Mammary epithelial cell (primary cell): ENCODE results near the gene SSB.

Source experiments
- EZH2 ChIP-seq: IDR thresholded peaks from 2 replicates; pipeline ENCODE4 v1.6.1; 2012; ENCODE audit warnings: low read length, inconsistent platforms, borderline replicate concordance
- TF ChIP-seq, protein P1 (sequence below), 2 donors: IDR thresholded peaks in 1 of 2; conservative IDR thresholded peaks in 1 of 2; 2 replicates each; pipeline ENCODE4 v1.5.1; 2011 to 2012; ENCODE audit warnings: inconsistent platforms in 2 of 2, low read length in 2 of 2, mild to moderate bottlenecking in 2 of 2, control low read depth in 1 of 2, low read depth in 1 of 2; ENCODE audit not compliant: insufficient read depth in 1 of 2; ENCODE audit errors: extremely low read depth in 1 of 2

GRCh38 chr2:169819106-169819505, 20.4 kb downstream of the SSB start:
- TF ChIP-seq, protein P1, sequence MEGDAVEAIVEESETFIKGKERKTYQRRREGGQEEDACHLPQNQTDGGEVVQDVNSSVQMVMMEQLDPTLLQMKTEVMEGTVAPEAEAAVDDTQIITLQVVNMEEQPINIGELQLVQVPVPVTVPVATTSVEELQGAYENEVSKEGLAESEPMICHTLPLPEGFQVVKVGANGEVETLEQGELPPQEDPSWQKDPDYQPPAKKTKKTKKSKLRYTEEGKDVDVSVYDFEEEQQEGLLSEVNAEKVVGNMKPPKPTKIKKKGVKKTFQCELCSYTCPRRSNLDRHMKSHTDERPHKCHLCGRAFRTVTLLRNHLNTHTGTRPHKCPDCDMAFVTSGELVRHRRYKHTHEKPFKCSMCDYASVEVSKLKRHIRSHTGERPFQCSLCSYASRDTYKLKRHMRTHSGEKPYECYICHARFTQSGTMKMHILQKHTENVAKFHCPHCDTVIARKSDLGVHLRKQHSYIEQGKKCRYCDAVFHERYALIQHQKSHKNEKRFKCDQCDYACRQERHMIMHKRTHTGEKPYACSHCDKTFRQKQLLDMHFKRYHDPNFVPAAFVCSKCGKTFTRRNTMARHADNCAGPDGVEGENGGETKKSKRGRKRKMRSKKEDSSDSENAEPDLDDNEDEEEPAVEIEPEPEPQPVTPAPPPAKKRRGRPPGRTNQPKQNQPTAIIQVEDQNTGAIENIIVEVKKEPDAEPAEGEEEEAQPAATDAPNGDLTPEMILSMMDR (conservative IDR thresholded peaks at IDR 0.05 in 1 of 2, IDR thresholded peaks at IDR 0.05 in 1 of 2; ENCODE audit: extremely low read depth in 1 of 2, insufficient read depth in 1 of 2, low read depth in 1 of 2, low read length in 2 of 2), result no peak
- no peak for TF ChIP-seq EZH2
